ENCODE measurements around the gene RXRB. TPM values are rescaled to one million over a fixed set of nuclear protein-coding genes. Genes with fewer than 3 reads are reported as not detected.
A peak's percentile ranks its signal among the peaks of the same experiment; 100 is the strongest.

RXRB gene
- total and polyA plus RNA-seq, 2 of the 13 experiments (the other 11 are each of a cell fraction or from before 2014, with no cell fraction given): 26.7 to 55.7 TPM

GRCh38 chr6:33190504-33191107 lies 9.9 kb downstream of the RXRB start (continued):
- TF ChIP-seq ZNF362 (CRISPR knock-in tag; IDR thresholded peaks at IDR 0.05; ENCODE audit: borderline replicate concordance) (no peak), ZSCAN25 (CRISPR knock-in tag; IDR thresholded peaks at IDR 0.05) (peak; percentile 89), HDAC1 (CRISPR knock-in tag; IDR thresholded peaks at IDR 0.05) (no peak; the same call in 1 of the 2 replicates), ZNF878 (CRISPR knock-in tag; IDR thresholded peaks at IDR 0.05) (no peak), ZNF674 (CRISPR knock-in tag; IDR thresholded peaks at IDR 0.05; ENCODE audit: low read depth) (no peak), PHF5A (CRISPR knock-in tag; IDR thresholded peaks at IDR 0.05; ENCODE audit: low read depth, unreplicated experiment) (no peak), ZNF431 (CRISPR knock-in tag; IDR thresholded peaks at IDR 0.05; ENCODE audit: borderline replicate concordance, low read depth) (no peak), POGK (CRISPR knock-in tag; conservative IDR thresholded peaks at IDR 0.05) (no peak), HMGXB3 (CRISPR knock-in tag; IDR thresholded peaks at IDR 0.05; ENCODE audit: borderline replicate concordance) (no peak), ZNF572 (CRISPR knock-in tag; IDR thresholded peaks at IDR 0.05) (no peak), ZNF512 (CRISPR knock-in tag; IDR thresholded peaks at IDR 0.05) (no peak), REST (IDR thresholded peaks at IDR 0.05; ENCODE audit: borderline replicate concordance in 1 of 2, low read depth in 1 of 2, low read length in 2 of 2) (no peak)
